HFF-Myc (cell line): ENCODE data around the gene CCSER1.
"Not testable (repeated sequence)": the region's sequence is repeated elsewhere in the genome, so short reads cannot be mapped to it uniquely, and the experiment has no call there.

Experiments used
- DNase-seq: peaks from one replicate; pipeline ENCODE4 v3.0.0-alpha.2; 2011; ENCODE audit warnings: low read depth; ENCODE audit errors: extremely low read depth
- H3K4me3 ChIP-seq: replicated peaks from 2 replicates; pipeline ENCODE4 v1.5.1; 2011; ENCODE audit warnings: low read depth, mild to moderate bottlenecking, control low read depth, low read length
- TF ChIP-seq, protein P1 (sequence below): IDR thresholded peaks from 2 replicates; pipeline ENCODE4 v1.5.1; 2012; ENCODE audit warnings: mild to moderate bottlenecking, low read depth, low read length, control low read depth; ENCODE audit errors: missing control alignments

Gene CCSER1

DNA sequence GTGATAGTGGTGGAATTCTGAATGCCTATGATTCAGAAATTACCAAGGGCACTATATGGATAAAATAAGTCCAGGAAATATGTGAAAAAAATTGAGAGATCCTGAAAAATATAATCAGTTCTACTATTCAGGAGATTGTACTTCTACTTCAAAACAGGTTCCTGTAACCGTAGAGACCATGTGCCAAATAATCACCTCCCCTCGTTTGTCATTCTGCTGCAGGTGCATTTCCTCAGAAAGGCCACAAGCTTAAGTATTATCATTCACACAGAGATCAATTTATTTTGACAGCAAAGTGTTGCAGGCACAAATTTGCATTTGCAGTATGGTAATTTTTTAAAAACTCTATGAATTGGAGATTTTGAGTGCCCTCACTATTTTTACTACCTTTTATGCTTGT, 1000.0 kb downstream of the CCSER1 start:
- TF ChIP-seq, protein P1, sequence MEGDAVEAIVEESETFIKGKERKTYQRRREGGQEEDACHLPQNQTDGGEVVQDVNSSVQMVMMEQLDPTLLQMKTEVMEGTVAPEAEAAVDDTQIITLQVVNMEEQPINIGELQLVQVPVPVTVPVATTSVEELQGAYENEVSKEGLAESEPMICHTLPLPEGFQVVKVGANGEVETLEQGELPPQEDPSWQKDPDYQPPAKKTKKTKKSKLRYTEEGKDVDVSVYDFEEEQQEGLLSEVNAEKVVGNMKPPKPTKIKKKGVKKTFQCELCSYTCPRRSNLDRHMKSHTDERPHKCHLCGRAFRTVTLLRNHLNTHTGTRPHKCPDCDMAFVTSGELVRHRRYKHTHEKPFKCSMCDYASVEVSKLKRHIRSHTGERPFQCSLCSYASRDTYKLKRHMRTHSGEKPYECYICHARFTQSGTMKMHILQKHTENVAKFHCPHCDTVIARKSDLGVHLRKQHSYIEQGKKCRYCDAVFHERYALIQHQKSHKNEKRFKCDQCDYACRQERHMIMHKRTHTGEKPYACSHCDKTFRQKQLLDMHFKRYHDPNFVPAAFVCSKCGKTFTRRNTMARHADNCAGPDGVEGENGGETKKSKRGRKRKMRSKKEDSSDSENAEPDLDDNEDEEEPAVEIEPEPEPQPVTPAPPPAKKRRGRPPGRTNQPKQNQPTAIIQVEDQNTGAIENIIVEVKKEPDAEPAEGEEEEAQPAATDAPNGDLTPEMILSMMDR = no peak
- H3K4me3 ChIP-seq = no peak overlapping the region

DNA sequence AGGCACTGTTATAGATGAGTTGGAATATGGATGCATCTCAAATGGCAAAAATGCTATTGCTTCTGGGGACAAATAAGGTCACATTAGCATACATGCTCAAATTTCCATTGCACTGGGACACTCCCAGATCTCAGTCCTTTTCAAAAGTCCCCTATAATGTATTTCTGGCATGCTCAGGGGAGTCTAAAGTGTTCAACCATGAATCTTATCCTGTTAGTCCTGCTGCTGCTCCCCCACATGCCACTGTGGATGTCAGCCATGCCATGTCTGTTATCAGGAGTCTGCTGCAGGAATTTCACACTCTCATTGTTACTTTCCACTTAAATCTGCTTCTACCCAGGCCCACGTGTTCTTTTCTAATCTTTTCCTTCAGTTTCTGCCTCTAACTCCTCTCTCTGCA, 1000.6 kb downstream of the CCSER1 start:
- TF ChIP-seq, protein P1 = no peak
- H3K4me3 ChIP-seq = no peak overlapping the region
- no peak for DNase-seq

More for the DNA sequence above, 1000.0 kb downstream of the CCSER1 start:
- DNase-seq = no peak

DNA sequence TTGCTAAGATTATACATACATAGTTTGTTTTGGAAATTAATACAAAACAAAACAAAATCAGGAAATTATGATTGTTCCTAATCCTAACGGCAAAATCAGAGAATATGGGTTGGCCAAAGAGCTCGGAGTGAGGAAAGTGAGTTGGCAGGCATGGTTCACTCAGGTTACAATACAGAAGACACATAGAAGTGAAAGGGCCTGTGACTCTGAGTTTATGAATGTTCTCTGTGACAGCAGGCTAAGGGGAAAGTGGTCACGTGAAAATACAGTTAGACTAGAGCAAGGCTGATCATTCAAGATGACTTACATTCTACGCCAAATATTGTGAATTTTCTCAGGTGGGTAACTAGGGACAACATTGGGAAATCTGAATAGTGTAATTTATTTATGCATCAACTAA, 1001.3 kb downstream of the CCSER1 start:
- no peak for DNase-seq
- TF ChIP-seq, protein P1 = no peak
- no peak overlapping the region for H3K4me3 ChIP-seq

DNA sequence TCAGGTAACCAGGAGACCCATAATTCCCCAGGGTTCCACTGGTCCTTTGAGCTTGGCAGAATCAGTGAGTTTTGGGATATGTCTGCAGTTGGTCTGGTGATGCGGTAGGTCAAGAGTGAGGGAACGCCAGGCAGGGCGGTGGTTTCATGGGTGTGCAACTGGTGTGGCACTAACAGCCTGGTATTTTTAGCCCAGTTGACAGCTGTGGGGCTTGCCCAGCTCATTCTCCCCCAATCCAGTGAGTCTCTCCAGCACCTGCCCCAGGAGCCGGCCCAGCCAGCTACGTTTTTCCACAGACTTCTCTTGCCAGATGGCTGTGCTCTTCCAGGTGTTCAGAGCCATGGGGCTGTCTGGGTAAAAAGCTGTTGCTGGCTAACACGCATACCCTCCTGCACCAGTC, 1019.9 kb downstream of the CCSER1 start:
- no peak overlapping the region for H3K4me3 ChIP-seq
- TF ChIP-seq, protein P1 = no peak
- no peak for DNase-seq

DNA sequence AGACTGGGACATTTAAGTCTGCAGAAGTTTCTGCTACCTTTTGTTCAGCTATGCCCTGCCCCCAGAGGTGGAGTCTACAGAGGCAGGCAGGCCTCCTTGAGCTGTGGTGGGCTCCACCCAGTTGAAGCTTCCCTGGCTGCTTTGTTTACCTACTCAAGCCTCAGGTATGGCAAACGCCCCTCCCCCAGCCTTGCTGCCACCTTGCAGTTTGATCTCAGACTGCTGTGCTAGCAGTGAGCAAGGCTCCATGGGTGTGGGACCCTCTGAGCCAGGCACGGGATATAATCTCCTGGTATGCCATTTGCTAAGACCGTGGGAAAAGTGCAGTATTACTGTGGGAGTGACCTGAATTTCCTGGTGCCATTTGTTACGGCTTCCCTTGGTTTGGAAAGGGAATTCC, 1026.8 kb downstream of the CCSER1 start:
- H3K4me3 ChIP-seq, DNase-seq: not testable (repeated sequence)

DNA sequence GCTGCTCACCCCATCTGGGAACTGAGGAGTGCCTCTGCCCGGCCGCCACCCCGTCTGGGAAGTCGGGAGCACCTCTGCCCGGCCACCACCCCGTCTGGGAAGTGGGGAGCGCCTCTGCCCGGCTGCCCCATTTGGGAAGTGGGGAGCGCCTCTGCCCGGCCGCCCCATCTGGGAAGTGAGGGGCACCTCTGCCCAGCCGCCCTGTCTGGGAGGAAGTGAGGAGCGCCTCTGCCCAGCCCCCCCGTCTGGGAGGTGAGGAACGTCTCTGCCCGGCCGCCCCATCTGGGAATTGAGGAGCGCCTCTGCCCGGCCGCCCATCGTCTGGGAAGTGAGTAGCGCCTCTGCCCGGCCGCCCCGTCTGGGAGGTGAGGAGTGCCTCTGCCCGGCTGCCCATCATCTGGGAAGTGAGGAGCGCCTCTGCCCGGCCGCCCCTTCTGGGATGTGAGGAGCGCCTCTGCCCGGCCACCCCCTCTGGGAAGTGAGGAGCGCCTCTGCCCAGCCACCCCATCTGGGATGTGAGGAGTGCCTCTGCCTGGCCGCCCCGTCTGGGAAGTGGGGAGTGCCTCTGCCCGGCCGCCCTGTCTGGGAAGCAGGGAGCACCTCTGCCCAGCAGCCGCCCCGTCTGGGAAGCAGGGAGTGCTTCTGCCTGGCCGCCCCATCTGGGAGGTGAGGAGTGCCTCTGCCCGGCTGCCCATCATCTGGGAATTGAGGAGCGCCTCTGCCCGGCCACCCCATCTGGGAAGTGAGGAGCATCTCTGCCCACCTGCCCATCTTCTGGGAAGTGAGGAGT, 1040.9 kb downstream of the CCSER1 start:
- DNase-seq = not testable (repeated sequence)

DNA sequence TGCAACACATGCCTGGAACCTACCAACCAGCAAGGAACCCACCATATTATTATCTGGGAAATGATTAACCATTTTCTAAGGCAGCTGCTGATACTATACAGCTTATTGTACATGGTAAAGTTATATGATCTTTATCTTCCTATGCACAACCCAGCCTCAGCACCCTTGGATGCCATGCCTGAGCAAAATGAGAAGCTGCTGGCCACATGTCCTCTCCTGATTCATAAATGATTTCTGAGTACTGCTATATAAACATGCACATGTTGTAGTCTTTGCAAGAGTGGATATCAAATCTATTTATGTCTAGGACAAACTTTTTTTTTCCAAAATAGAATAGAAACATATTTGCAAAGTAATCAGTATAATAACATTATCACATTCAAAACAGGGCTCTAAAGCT, 1043.6 kb downstream of the CCSER1 start:
- H3K4me3 ChIP-seq = no peak overlapping the region
- DNase-seq = no peak
- TF ChIP-seq, protein P1 = no peak

More for the DNA sequence above, 1040.9 kb downstream of the CCSER1 start:
- not testable (repeated sequence) for H3K4me3 ChIP-seq

DNA sequence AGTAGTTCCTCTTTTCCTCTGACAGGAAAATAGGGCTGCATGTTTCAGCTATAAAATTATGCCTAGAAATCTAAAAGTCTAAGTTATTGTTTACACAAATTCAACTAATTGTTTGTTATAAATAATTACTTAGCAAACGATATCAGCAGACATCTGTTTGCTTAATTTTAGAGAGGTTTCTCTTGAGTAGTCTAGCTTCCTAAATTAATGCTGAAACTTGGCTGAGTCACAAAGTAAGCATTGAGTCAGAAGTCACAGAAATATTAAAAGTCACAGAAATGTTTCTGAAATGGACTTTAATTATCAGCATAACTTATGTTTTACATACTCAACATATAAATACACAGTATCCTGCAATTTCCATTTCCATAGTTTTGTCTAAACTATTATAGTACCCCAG, 1044.0 kb downstream of the CCSER1 start:
- TF ChIP-seq, protein P1 = no peak
- no peak overlapping the region for H3K4me3 ChIP-seq
- DNase-seq = no peak

DNA sequence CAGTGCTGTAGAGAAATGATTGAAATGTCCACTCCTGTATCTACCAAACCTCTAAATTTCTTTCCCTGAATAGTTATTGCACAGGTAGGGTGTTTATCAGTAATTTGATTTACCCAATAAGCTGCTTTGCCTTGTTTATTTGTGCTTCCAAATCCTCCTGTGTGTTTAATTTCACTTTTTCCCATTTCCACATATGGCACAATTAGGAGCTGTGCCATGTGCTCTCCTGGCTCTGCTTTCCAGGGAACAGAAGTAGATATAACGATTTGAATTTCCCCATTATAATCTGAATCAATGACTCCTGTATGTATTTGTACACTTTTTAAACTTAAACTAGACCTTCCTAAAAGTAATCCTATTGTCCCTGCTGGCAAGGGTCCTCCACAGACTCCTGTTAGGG, 1057.9 kb downstream of the CCSER1 start:
- not testable (repeated sequence) for H3K4me3 ChIP-seq, DNase-seq
